HUES6 (cell line): ENCODE data around the gene EDRF1.
"Not testable (repeated sequence)": the region's sequence is repeated elsewhere in the genome, so short reads cannot be mapped to it uniquely, and the experiment has no call there.

ENCODE experiments used
- H3K27ac ChIP-seq: 2 replicates; pipeline ENCODE4 v1.7.0; 2013; ENCODE audit warnings: low read depth, mild to moderate bottlenecking, low read length, inconsistent platforms
- H3K27me3 ChIP-seq: 2 replicates; pipeline ENCODE4 v1.6.1; 2013; ENCODE audit warnings: low read length; ENCODE audit not compliant: control insufficient read depth, insufficient read depth
- H3K36me3 ChIP-seq: 2 replicates; pipeline ENCODE4 v1.6.1; 2013; ENCODE audit warnings: low read length; ENCODE audit not compliant: control insufficient read depth, insufficient read depth
- H3K4me1 ChIP-seq: 2 replicates; pipeline ENCODE4 v1.6.1; 2013; ENCODE audit warnings: low read length; ENCODE audit not compliant: control insufficient read depth, insufficient read depth
- H3K4me3 ChIP-seq: 2 replicates; pipeline ENCODE4 v1.5.1; 2013; ENCODE audit warnings: low read depth, low read length
- H3K9ac ChIP-seq: one replicate; pipeline ENCODE4 v1.6.1; 2013; ENCODE audit warnings: mild to moderate bottlenecking, low read length
- H3K9me3 ChIP-seq: 2 replicates; pipeline ENCODE4 v1.6.1; 2013; ENCODE audit warnings: low read depth, low read length; ENCODE audit not compliant: control insufficient read depth, insufficient read depth

EDRF1 gene

DNA sequence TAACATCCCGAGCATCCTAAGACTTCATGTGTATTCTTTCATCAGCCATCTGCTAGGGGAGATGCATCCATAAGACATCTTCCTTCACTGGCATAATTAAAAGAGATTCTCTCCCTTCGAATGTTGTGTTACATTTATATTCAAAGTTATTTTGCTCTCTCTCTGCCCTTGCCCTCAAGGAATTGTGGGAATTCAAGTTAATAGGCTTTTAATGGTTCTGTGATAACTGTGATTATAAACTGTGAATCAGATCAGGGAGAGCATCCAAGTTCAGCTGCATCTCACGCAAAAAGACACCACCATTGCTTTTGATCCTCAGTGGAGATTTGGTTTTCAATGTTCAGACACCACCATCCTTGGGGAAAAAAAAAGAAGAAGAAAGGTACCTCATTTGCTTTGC lies 27.3 kb upstream of the EDRF1 start:
- no peak overlapping the region for H3K9ac ChIP-seq
- H3K27me3 ChIP-seq, result no peaks in the 10 kb centered on the region
- H3K9me3 ChIP-seq, result no peaks in the 10 kb centered on the region
- H3K4me1 ChIP-seq, result no peaks in the 10 kb centered on the region; the same call in 1 of the 2 replicates
- no peak overlapping the region for H3K4me3 ChIP-seq
- H3K36me3 ChIP-seq, result no peaks in the 10 kb centered on the region
- no peak overlapping the region for H3K27ac ChIP-seq

DNA sequence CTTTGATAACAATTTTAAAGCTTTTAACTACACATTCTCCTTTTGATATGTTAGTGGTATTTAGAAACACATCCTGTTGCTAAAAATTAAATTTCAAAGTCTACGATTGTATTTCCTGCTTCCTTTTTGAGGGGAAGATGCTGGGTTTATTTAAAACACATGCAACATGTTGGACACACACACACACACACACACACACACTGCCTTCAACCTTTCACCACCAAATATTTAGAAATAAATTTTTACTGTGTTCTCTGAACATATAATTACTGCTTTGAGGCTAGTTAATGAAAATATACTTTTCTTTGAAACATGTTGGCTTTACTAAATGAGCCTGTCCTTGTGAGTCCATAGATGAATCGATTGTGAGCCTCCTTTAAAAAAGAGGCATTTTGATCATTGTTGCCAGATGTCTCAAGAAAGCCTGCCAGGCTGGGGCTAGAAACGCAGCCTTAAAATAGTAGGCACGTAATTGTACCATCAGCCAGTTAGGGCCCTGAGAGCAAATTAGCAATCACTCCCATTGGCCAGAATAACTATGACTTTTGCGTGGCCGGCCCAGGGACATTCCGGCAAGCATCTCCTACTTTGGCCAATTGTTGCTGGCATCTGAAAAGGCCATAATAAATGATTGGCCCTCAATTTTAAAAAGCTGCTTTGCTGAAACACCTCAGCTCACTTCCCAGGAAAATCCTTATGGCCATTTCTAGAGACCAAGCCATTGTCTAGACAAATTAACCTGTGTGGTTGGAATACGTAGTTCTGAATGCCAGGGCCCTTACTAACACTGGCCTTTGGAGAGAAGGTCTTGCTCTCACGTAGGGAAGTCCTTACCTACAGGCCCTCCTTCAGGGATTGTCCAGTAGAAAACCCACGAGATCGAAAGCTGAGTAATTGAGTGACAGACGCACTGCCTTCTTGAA lies 26.6 kb upstream of the EDRF1 start:
- Histone ChIP-seq H3K4me3 (no peak overlapping the region), H3K9ac (no peak overlapping the region), H3K4me1 (no peaks in the 10 kb centered on the region; the same call in 1 of the 2 replicates), H3K9me3 (no peaks in the 10 kb centered on the region), H3K27me3 (no peaks in the 10 kb centered on the region), H3K36me3 (no peaks in the 10 kb centered on the region), H3K27ac (no peak overlapping the region)

DNA sequence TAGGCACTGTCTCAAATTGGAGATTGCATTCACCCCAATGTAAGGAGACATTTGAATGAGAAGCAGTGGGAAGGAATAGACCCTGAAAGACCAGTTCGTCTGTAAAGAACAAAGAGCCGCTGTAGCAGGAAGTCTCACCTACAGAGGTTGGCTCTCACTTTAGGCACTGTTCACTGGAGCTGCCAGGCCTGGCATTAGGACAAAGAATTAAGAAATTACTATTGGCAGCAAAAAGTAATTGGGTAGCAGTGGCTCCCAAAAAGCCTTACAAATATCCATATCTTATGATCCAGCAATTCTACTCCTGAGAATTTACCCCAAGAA lies 26.0 kb upstream of the EDRF1 start:
- no peak overlapping the region for H3K9ac ChIP-seq
- H3K4me3 ChIP-seq, result no peak overlapping the region
- H3K27ac ChIP-seq, result no peak overlapping the region
- H3K4me1 ChIP-seq, result no peaks in the 10 kb centered on the region; the same call in 1 of the 2 replicates
- H3K9me3 ChIP-seq, result no peaks in the 10 kb centered on the region
- no peaks in the 10 kb centered on the region for H3K27me3 ChIP-seq
- H3K36me3 ChIP-seq, result no peaks in the 10 kb centered on the region

DNA sequence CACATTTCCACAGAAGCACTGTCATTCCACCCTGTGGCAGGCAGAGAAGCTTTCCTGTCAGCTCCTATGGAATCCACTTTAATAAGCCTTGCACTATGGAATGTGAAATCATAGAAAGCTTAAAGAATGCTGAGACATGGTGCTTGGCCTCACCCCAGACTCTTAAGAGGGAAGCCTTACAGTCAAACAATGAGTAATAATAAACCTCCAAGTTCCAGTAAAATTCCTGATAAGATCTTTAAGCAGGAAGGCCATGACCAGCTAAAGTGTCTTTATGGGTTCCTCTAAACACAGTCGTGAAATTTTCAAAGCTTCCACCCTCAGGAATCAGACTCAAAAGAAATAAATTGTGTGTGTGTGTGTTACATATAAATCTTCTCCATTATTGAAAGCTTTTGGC lies 24.6 kb upstream of the EDRF1 start:
- Histone ChIP-seq H3K9me3 (no peaks in the 10 kb centered on the region), H3K9ac (no peak overlapping the region), H3K27ac (no peak overlapping the region), H3K4me3 (no peak overlapping the region), H3K4me1 (no peaks in the 10 kb centered on the region; the same call in 1 of the 2 replicates), H3K36me3 (no peaks in the 10 kb centered on the region), H3K27me3 (no peaks in the 10 kb centered on the region)

DNA sequence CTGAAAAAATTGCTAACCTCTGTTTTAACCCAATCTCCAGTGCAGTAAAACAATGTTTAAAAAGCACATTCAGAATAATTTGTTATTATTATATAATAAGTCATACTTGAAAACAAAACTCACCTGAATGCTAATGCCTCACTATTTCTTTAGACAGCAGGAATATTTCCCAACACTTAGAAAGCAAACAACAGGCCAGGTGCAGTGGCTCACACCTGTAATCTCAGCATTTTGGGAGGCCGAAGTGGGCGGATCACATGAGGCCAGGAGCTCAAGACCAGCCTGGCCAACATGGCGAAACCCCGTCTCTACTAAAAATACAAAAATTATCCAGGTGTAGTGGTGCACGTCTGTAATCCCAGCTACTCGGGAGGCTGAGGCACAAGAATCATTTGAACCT lies 22.6 kb upstream of the EDRF1 start:
- not testable (repeated sequence) for H3K27ac ChIP-seq, H3K27me3 ChIP-seq, H3K9ac ChIP-seq, H3K36me3 ChIP-seq, H3K9me3 ChIP-seq, H3K4me1 ChIP-seq, H3K4me3 ChIP-seq

DNA sequence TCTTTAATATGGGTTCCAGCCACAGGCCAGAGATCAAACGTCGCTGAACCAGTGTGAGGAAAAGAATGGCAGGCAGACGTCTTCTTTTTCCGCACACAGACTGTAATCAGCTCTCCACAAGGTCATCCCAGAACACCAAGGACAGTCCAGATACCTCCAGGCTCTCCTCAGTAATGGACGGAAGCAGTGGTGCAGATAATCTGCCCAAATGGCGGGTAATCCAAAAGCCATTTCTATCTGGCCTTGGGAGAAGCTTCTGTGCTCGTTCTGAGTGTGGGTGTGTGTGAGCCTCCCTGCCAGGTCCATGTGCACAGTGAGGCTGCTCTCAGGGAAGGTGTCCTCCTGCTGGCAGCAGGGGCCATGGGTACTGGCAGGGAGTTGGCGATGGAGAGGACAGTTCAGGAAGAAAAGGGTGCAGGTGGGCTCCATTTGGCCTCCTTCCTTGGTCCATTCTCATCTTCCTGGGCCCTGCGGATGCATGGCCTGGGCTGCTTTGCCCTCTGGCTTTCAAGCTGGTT lies 21.0 kb upstream of the EDRF1 start:
- no peaks in the 10 kb centered on the region for H3K36me3 ChIP-seq
- H3K9ac ChIP-seq, result no peak overlapping the region
- no peak overlapping the region for H3K4me3 ChIP-seq
- H3K27ac ChIP-seq, result no peak overlapping the region
- no peaks in the 10 kb centered on the region for H3K27me3 ChIP-seq
- H3K4me1 ChIP-seq, result no peaks in the 10 kb centered on the region
- no peaks in the 10 kb centered on the region for H3K9me3 ChIP-seq

DNA sequence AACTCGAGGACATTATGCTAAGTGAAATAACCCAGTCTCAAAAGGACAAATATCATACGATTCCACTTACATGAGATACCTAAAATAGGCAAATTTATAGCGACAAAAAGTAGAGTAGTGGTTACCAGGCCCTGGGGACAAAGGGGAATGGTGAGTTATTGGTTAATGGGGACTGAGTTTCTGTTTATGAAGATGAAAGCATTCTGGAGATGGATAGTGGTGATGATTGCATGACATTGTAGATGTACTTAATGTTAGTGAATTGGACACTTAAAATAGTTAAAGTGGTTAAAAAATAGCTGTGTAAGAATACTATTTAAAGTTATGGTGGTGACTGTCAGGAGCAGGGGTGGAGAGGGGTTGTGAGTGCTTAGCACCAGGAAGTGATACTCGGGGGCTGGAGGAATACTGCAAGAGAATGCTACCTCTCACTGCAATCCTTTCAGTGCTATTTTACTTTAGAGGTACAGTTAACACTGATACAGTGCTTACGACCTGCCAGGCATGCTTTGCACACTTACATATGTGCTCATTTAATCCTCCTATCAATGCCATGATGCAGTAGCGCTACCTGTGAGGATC lies 19.9 kb upstream of the EDRF1 start:
- no peaks in the 10 kb centered on the region for H3K4me1 ChIP-seq
- no peak overlapping the region for H3K27ac ChIP-seq
- no peaks in the 10 kb centered on the region for H3K9me3 ChIP-seq
- H3K27me3 ChIP-seq, result no peaks in the 10 kb centered on the region
- H3K9ac ChIP-seq, result no peak overlapping the region
- H3K4me3 ChIP-seq, result no peak overlapping the region
- H3K36me3 ChIP-seq, result no peaks in the 10 kb centered on the region

DNA sequence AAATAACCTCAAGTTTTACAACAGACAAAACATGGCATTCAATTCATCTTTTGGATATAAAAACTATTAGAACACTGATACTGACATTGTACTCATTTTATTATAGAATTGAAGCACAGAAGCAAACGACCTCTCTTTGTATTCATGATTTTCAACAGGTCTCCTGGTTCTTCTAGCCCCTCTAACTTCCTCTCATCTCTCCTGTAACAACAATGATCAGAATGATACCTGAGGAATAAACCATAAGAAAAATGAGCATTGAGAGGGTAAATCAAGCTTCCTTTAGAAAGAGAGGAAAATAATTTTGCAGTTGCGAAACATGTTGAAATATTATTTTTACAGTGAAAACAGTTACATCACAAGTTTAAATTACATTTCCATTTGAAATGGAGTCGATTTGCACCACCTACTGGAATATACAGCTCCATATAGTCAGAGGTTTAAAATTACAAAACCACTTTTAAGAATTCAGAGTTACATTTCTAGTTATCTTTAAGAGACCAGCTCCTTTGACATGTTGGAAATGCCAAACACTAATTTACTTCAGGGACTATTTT lies 19.1 kb upstream of the EDRF1 start:
- H3K4me1 ChIP-seq, result no peaks in the 10 kb centered on the region
- no peak overlapping the region for H3K27ac ChIP-seq
- H3K9ac ChIP-seq, result no peak overlapping the region
- no peaks in the 10 kb centered on the region for H3K9me3 ChIP-seq
- H3K27me3 ChIP-seq, result no peaks in the 10 kb centered on the region
- no peak overlapping the region for H3K4me3 ChIP-seq
- no peaks in the 10 kb centered on the region for H3K36me3 ChIP-seq

DNA sequence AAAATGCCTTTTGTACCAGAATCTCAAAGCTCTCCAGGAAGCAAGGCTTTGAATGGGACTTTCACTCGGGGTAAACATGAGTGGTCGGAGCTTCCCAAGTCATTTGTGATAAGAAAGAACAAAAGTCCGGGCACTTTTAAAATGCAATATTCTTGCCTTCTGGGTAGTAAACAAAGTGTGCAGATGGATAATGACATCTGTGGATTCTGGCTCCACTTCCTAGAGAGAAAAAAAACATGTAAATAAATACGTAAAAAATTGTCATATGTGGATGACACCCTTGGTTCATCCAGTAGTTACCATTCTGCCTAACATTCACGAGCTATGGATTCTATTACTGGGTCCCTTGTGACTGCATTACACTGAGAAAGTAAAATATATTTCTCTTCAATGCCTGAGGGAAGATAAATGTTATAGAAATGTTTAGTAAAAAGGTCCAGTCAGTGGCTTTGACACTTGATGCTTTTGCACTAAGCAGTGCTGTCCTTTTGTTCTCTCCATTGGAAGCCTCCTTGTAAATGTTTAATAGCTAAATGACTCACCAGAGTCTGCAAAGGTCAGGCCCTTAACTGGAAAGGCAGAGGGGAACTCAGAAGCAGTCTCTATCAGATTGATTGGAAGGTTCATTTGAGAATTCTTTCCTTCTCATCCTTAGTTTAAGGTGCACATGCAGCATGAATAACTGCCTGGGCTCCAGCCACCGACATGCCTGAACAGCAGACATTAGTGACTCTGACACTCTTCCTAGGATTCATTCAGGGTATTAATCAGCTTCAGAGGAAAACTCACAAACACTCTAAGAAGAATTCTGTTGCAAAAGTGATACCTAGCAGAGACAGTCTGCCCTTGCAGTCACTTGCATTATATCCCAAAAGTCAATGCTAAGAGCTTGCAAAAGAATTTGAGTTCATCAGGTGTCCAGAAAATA lies 11.7 kb upstream of the EDRF1 start:
- no peak overlapping the region for H3K9ac ChIP-seq
- no peak overlapping the region for H3K27ac ChIP-seq
- H3K27me3 ChIP-seq, result no peaks in the 10 kb centered on the region
- no peaks in the 10 kb centered on the region for H3K36me3 ChIP-seq
- peaks cover 4% of the 10 kb centered on the region; the same call in 1 of the 2 replicates for H3K9me3 ChIP-seq
- H3K4me1 ChIP-seq, result peaks cover 7% of the 10 kb centered on the region; the same call in 1 of the 2 replicates
- H3K4me3 ChIP-seq, result no peak overlapping the region

DNA sequence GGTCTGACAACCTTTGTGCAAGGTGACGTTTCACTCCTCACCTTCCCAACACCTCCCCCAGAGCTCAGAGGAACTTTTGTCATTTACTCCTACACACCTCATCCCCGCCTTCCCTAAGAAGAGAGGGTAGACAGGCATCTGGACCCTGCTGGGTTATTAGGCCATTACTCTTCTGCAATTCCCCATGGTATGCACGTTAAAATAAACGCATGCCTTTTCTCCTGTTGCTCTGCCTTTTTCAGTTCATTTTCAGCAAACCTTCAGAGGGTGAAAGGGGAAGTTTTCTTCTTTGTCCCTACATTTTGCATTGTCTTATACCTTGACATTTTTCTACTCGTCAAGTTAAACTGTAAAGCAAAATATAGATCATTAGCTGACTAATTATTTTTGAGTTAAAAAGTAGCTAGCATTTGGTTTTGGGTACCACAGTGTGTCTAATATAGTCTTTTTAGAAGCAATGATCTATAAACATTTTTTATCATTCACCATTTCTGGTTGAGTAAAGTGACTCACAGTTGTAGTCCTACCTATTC lies 10.5 kb upstream of the EDRF1 start:
- H3K4me3 ChIP-seq, result no peak overlapping the region
- H3K9me3 ChIP-seq, result peaks cover 4% of the 10 kb centered on the region; the same call in 1 of the 2 replicates
- H3K27me3 ChIP-seq, result no peaks in the 10 kb centered on the region
- H3K36me3 ChIP-seq, result no peaks in the 10 kb centered on the region
- H3K9ac ChIP-seq, result no peak overlapping the region
- peaks cover 7% of the 10 kb centered on the region; the same call in 1 of the 2 replicates for H3K4me1 ChIP-seq
- no peak overlapping the region for H3K27ac ChIP-seq
